GM18498 (cell line): ENCODE results near the gene RBMX.
"Not testable (repeated sequence)": the region's sequence is repeated elsewhere in the genome, so short reads cannot be mapped to it uniquely, and the experiment has no call there.

Source experiments
- ATAC-seq: cut with Tn5 transposase; IDR thresholded peaks from one replicate; pipeline ENCODE4 v1.9.1; 2021; ENCODE audit warnings: mild to moderate bottlenecking, moderate library complexity; ENCODE audit not compliant: unreplicated experiment

RBMX gene

GRCh38 chrX:136879001-136879687 is 1.4 kb downstream of the RBMX start:
- ATAC-seq: no peak

GRCh38 chrX:136878423-136878822 is 2.1 kb downstream of the RBMX start:
- no peak for ATAC-seq

- not testable (repeated sequence) for ATAC-seq
Observed at GRCh38 chrX:136874114-136874513, 6.4 kb downstream of the RBMX start.

GRCh38 chrX:136873210-136873609 is 7.3 kb downstream of the RBMX start:
- not testable (repeated sequence) for ATAC-seq

- no peak for ATAC-seq
Observed at GRCh38 chrX:136872091-136872700, 8.3 kb downstream of the RBMX start.

GRCh38 chrX:136870064-136870463 is 10.5 kb downstream of the RBMX start:
- ATAC-seq: no peak

GRCh38 chrX:136868283-136869055 is 12.1 kb downstream of the RBMX start:
- no peak for ATAC-seq

GRCh38 chrX:136867518-136867917 is 13.0 kb downstream of the RBMX start:
- ATAC-seq: no peak

GRCh38 chrX:136867096-136867491 is 13.4 kb downstream of the RBMX start:
- no peak for ATAC-seq

GRCh38 chrX:136866337-136867095 is 14.0 kb downstream of the RBMX start:
- no peak for ATAC-seq

GRCh38 chrX:136865270-136866158 is 15.0 kb downstream of the RBMX start:
- no peak for ATAC-seq

- ATAC-seq: no peak
Observed at GRCh38 chrX:136863826-136864225, 16.7 kb downstream of the RBMX start.

- no peak for ATAC-seq
Observed at GRCh38 chrX:136862546-136862945, 18.0 kb downstream of the RBMX start.

GRCh38 chrX:136861877-136862276 is 18.6 kb downstream of the RBMX start:
- no peak for ATAC-seq

- no peak for ATAC-seq
Observed at GRCh38 chrX:136858007-136858756, 22.3 kb downstream of the RBMX start.

GRCh38 chrX:136856551-136856950 is 24.0 kb downstream of the RBMX start:
- ATAC-seq: peak; percentile 78

GRCh38 chrX:136856050-136856449 is 24.5 kb downstream of the RBMX start:
- ATAC-seq: no peak

GRCh38 chrX:136851526-136851925 is 29.0 kb downstream of the RBMX start:
- no peak for ATAC-seq

GRCh38 chrX:136850441-136851175 is 29.9 kb downstream of the RBMX start:
- no peak for ATAC-seq
